NCI-H1105 treated with DMSO at 0.1 percent for 48 hours (cell line): Measurements from ENCODE around the gene GH1.

Experiments
- DNase-seq: peaks from one replicate; lab custom pipeline; 2025; lab: John Stamatoyannopoulos, UW

GH1 gene

GRCh38 chr17:63944736-63945499, 26.3 kb upstream of the GH1 start:
- DNase-seq: no peak

GRCh38 chr17:63943745-63944144, 25.1 kb upstream of the GH1 start:
- DNase-seq: no peak

- no peak for DNase-seq
Observed at GRCh38 chr17:63942309-63942985, 23.8 kb upstream of the GH1 start.

GRCh38 chr17:63941751-63942150, 23.1 kb upstream of the GH1 start:
- DNase-seq: no peak

GRCh38 chr17:63941162-63941561, 22.5 kb upstream of the GH1 start:
- no peak for DNase-seq

GRCh38 chr17:63940584-63940983, 21.9 kb upstream of the GH1 start:
- no peak for DNase-seq

GRCh38 chr17:63939884-63940283, 21.2 kb upstream of the GH1 start:
- DNase-seq: no peak

GRCh38 chr17:63939401-63939800, 20.8 kb upstream of the GH1 start:
- no peak for DNase-seq

GRCh38 chr17:63937920-63938319, 19.3 kb upstream of the GH1 start:
- DNase-seq: no peak

- DNase-seq: no peak
Observed at GRCh38 chr17:63937319-63937718, 18.7 kb upstream of the GH1 start.

- no peak for DNase-seq
Observed at GRCh38 chr17:63934183-63935112, 15.8 kb upstream of the GH1 start.

GRCh38 chr17:63933598-63933997, 15.0 kb upstream of the GH1 start:
- no peak for DNase-seq

GRCh38 chr17:63932721-63933120, 14.1 kb upstream of the GH1 start:
- DNase-seq: no peak

GRCh38 chr17:63931981-63932561, 13.4 kb upstream of the GH1 start, which contains the start of gene CD79B:
CD79B (minus strand) TSS chr17:63932331; CDS start chr17:63932261, 70 bp downstream.
- DNase-seq: no peak

GRCh38 chr17:63930951-63931575, 12.4 kb upstream of the GH1 start:
- DNase-seq: no peak

- no peak for DNase-seq
Observed at GRCh38 chr17:63929860-63930766, 11.5 kb upstream of the GH1 start.

- no peak for DNase-seq
Observed at GRCh38 chr17:63928966-63929695, 10.5 kb upstream of the GH1 start.

- no peak for DNase-seq
Observed at GRCh38 chr17:63928172-63928666, 9.6 kb upstream of the GH1 start.

GRCh38 chr17:63927464-63928171, 9.0 kb upstream of the GH1 start:
- DNase-seq: no peak
